ENCODE data around the gene SETDB2. TPM values are rescaled to one million over a fixed set of nuclear protein-coding genes. Genes with fewer than 3 reads are reported as not detected.

The SETDB2 gene
- total and polyA plus RNA-seq, 2 of the 13 experiments (the other 11 are each of a cell fraction or from before 2014, with no cell fraction given): 8.1 to 8.7 TPM

GRCh38 chr13:49466292-49466838 lies 22.3 kb downstream of the SETDB2 start (continued):
- TF ChIP-seq HMGXB3 (CRISPR knock-in tag; IDR thresholded peaks at IDR 0.05; ENCODE audit: borderline replicate concordance): no peak
- TF ChIP-seq NFKB2 (CRISPR knock-in tag; IDR thresholded peaks at IDR 0.05; ENCODE audit: borderline replicate concordance): no peak
- TF ChIP-seq ELF3 (CRISPR knock-in tag; IDR thresholded peaks at IDR 0.05): no peak; the same call in 1 of the 2 replicates
- no peak for TF ChIP-seq ZNF580 (CRISPR knock-in tag; IDR thresholded peaks at IDR 0.05; ENCODE audit: borderline replicate concordance, low read depth)
- TF ChIP-seq GFI1 (CRISPR knock-in tag; IDR thresholded peaks at IDR 0.05; ENCODE audit: borderline replicate concordance): no peak
- TF ChIP-seq PAX8 (CRISPR knock-in tag; IDR thresholded peaks at IDR 0.05; ENCODE audit: borderline replicate concordance): no peak
- TF ChIP-seq ATAD3A (CRISPR knock-in tag; IDR thresholded peaks at IDR 0.05): no peak
- TF ChIP-seq WIZ (CRISPR knock-in tag; IDR thresholded peaks at IDR 0.05): no peak
- TF ChIP-seq SSRP1 (CRISPR knock-in tag; IDR thresholded peaks at IDR 0.05): no peak
- no peak for TF ChIP-seq ZNF674 (CRISPR knock-in tag; IDR thresholded peaks at IDR 0.05; ENCODE audit: low read depth)
- TF ChIP-seq NFE2 (CRISPR knock-in tag; IDR thresholded peaks at IDR 0.05): no peak
- no peak for TF ChIP-seq AFF4 (CRISPR knock-in tag; IDR thresholded peaks at IDR 0.05)
- TF ChIP-seq ZNF572 (CRISPR knock-in tag; IDR thresholded peaks at IDR 0.05): no peak
- TF ChIP-seq ZNF761 (CRISPR knock-in tag; conservative IDR thresholded peaks at IDR 0.05): no peak
- TF ChIP-seq YEATS2 (CRISPR knock-in tag; IDR thresholded peaks at IDR 0.05; ENCODE audit: borderline replicate concordance): no peak
- TF ChIP-seq ZNF274 (CRISPR knock-in tag; IDR thresholded peaks at IDR 0.05): no peak
